GM21367 (cell line): ENCODE results near the gene PCSK6.

Experiments
- ATAC-seq: cut with Tn5 transposase; IDR thresholded peaks from one replicate; pipeline ENCODE4 v1.9.1; 2021; ENCODE audit not compliant: unreplicated experiment

The PCSK6 gene

DNA sequence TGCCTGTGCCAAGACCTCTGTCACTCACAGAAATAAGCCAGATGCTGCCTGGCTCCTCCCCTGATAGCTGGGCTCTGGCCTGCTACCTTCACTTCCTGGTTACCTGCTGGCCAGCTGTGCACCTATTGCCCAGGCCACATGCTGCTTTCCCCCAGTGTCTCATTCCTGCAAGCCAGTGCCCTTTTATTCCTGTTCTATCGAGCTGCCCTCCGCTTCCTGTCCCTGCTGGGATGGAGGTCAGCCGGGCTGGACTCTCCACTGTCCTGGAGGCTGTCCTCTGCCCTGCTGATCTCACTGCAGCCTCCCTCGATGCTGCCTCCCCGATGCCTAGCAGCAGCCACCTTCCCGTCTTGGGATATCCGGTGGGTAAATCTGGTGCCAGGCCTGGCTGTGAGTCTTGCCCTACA, 157.4 kb downstream of the PCSK6 start:
- ATAC-seq: no peak

DNA sequence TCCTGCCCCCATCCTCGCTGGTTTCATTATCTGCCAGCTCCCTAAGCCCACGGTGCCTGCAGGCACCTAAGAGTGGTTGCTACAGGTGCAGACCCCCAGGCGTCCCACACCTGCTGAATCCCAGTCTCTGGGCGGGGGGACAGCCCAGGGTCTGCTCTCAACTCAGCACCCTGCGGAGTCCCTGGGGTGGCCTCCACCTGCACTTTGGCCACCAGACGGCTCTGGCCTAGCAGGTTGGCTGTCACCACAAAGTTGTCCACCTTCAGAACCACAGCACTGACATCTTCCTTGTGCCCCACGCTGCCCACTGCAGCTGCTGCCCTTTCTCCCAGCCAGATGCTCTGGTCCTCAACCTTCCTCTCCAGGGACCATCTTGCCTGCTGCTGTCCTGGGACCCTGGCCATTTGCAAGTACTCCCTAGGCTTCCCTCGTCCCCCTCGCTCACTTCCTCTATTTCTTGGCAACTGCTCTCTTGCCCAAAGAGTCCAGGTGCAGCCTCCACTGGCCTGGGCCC, 159.6 kb downstream of the PCSK6 start:
- no peak for ATAC-seq

DNA sequence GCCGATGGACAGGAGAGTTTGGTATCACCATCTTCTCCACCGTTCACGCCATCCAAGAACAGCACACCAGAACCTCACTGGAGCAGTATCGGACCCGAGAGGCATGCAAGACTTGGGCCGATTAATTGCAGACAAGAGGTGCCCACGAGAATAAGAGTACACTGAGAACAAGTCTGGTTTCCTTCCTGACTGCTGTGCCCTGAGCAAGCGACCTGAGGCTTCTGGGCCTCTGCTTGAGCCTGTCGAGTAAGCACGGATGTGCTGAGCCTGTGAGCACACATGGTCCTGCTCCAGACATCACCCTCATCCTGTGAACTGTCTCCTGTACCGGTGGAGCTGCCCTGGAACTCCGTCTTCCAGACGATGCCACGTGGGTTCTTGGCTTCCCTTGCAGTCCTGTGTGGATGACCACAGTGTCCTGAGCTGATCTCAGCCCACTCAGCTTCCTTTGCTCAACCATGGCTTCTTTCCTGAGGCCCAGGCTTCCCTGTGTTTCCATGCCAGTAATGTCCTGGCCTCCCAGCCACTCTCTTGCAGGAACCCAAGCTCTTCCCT, 160.1 kb downstream of the PCSK6 start:
- no peak for ATAC-seq

DNA sequence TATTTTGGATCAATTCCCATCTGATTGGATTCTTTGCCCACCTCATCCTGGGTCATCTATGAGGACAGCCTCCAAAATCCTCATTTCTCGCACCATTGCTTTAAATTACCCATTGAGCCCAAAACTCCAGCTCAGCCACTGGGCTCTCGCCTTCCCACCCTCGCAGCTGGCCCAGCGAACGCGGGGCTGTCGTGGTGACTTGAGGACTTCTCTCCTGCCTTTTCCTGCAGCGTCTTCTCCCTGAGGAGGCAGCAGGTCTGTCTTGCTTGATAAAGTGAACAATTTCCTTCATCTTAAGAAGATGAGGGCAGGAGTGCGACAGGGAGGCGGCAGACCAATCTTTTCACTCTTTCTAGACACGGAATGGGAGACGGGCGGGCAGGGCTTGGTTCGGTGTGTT, 161.5 kb downstream of the PCSK6 start:
- ATAC-seq: no peak

DNA sequence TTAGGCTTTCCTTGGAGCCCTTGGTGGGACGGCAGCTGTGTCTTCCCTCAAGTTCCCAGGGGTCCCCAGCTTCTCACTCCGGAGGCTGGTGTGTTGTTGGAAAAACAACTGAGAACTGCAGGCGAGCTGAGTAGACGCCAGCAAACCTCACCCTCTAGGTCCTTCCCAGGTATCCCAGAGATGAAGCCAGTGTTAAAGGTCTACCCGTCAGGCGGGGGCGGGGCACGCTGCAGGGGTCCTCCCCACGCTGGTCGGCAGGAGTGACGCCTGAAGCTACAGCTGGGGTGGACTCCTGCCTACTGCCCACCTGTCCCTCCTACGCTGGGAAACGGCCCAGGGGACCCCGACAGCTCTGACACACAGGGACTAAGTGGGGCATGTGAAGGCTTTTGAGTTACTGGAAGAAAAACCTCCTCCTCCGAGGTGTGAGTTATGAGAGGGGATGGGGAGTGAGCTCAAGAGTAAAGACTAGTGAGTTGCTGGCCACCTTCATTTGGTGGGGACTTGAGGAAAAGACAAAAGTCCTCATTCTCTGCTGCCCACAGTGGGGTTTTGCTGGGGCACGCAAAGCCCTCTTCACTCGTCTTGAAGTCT, 162.3 kb downstream of the PCSK6 start:
- no peak for ATAC-seq

DNA sequence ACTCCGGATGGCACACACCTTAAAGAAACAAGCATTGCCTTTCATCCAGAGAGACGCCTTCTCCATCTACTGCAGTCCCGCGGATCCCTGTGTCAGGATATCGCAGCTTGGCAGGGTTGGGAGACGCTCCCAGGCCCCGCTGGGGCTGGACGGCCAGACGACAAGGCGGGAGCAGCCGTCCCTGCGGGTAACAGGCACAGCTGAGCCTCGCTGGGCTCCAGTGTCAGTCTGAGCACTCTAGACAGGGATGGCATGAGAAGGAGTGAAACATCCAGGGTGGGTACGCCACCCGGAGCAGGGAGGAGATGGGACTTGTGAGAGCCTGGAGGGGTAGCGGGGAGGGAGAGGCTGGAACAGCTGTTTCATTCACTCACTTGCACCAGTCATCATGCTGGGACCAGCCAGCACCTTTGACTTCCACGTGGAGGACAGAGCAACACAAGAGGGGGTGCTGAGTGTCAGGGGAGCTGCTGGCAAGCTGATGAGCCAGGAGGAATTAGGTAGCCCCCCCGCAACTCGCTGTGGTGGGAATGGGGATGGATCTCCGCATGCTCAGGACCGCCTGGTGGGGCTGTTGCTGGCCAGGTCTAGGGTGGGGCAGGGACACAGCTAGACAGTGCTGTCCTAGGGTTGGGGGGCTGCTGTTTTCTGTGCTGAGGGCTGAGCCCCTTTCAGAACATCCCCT, 162.9 kb downstream of the PCSK6 start:
- ATAC-seq: no peak

DNA sequence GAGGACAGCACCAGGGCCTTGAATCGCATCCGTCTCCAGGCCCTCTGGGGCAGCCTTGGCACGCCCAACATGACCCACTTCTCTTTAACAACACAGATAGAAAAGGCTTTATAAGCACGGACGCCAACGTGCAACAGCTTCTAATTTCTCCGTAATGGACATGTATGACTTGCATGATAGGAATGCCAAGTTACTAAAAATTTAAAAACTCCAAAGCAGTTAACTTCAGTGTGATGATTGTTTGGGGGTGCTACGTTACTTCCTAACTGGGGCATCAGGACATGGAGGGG, 163.5 kb downstream of the PCSK6 start:
- no peak for ATAC-seq

DNA sequence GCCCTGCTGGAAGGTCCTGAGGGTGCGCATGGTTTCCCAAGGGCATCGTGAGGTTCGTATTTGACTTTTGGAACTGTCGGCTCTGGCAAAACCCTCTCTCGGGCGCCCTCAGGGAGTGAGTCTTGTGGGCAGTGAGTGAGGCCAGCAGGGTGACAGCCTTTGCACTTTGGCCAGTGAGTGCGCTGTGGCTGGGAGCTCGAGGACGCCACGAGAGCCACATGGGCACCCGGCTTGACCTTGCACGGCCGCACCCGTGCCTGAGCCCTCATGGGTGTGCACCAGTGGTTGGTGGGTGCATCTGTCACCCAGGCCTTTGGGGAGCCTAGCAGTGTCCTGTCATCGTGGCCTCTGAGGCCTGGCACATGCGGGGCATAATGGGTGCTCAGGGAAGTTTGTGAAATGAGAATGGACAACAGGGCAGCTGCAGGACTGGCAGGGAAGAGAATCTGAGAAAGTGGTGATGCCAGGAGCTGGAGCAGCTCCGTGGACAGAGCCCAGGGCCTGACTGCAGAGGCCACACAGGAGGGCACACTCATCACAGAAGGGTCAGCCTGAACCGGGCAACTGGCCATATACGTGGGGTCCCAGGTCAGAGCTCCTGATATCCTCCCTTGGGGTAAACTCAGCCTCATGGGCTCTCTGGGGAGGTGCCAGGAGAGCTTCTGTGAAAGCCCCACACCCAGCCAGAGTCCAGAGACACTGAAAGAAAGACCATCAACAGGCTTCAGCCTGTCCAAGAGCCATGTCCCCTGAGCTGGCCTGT, 164.1 kb downstream of the PCSK6 start:
- ATAC-seq: no peak

DNA sequence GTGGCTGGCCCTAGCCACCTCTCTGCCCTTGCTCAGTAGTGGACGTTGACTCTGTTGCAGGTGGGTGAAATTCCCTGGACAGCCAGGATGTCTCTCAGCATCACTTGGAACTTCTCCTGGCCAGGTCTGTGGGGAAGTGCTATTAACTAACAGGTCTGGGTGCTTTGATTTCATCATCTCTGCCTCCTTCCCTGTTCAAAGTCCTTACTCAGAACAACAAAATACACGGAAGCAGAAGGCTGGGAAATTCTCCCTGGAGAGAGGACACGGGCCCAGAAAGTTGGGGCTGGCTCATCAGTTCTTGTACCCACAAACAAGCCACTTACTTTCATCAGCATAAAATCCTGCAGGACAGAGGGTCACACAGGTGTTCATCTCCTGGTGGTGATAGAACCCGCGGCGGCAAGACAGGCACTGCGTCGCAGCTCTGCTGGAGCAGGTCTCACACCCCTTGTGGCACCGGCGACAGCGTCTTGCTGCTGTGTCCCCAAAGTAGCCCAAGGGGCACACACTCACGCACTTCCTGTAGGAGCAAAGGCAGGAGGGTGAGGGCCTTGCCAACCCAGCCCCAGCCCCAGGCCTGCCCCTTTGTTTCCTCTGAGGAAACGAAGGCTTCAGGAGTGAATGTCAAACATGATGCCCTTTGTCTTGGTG, 164.9 kb downstream of the PCSK6 start:
- no peak for ATAC-seq

DNA sequence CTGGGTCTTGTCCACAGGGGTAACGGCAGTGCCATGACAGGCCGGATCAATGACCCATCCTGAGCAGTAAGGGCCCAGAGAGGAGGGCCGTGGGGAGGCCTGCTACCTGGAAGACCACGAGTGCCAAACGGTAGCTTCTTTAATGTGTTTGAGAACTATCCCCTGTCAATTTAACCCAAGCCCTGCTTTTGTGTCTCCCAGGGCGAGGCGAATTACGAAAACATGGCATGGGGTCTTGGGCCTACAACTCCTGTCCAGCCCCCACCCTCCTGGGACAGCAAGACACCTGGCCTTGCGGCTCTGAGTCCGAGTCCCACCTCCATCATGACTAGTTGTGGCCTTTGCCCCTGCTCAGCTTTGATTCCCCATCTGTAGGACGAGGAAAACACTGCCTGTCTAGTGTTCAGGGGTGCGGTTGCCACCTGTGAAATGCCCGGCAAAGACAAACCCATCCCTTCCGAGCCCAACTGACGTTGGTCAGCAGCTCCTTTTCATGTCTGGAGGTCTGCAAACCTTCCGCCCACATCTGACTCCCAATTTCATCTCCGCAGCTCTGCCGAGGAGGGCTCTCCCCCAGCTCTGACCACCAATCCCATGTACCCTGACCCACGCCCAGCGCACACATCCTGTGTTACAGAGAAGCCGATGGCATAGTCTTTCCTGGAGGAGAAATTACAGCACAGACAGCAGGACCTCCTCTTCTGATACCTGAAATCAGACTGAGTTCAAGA, 165.5 kb downstream of the PCSK6 start:
- no peak for ATAC-seq

DNA sequence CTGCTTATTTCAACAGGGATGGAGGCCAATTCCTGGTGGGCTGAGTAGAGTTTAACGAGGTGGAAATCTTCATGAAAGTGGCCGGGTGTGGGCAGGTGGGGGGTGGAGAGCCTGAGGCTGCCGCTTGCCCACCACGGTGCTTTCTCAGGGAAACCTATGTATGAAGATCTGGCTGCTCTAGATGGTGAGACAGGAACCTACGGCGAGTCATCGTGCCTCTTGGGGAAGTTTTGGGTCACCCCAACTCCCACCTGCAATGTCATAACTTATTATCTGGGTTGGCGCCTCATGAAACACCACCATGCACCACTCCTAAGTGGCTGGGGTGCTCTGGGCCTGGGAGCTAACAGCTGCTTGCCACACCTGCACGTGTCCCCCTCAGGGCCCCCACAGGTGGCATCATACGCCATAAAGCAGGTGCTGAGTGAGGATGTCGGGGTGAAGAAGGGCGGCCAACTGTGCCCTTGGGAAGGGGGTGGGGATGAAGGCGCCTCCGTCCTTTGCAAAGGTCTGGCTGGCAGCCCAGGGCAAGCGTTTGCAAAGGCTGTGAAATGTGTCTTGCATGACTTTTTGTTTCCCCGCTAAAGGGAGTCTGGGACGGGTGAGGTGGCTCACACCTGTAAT, 166.5 kb downstream of the PCSK6 start:
- no peak for ATAC-seq

DNA sequence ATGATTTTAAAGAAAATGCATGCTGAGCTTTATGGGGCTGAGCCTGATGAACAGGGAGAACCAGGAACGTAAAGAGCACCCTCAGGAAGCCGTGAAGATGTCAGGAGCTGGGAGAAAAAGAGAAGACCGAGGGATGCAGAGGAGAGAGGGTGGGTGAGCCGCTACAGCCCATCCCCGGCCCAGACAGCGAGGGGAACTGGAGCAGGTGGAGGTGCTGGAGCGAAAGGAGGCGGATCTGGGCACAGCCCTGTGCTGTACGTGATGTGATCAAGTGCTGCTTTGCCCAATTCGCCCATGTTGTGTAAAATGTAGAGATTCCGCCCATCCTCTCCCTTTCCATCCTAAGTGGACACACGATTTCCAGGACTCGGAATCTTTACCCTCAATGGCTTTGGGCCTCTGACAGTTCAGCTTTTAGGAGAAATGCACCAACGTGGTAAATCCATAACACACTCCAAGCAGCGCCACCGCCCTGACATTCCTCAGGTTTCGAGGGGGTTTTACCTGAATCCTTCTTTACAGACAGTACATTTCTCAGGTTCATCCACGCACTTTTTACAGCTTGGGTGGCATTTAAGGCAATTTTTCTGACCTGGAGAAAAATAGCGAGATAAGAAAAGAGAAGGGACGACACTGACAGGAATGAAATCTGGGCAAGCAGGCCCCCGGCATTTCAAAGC, 167.4 kb downstream of the PCSK6 start:
- ATAC-seq: no peak

DNA sequence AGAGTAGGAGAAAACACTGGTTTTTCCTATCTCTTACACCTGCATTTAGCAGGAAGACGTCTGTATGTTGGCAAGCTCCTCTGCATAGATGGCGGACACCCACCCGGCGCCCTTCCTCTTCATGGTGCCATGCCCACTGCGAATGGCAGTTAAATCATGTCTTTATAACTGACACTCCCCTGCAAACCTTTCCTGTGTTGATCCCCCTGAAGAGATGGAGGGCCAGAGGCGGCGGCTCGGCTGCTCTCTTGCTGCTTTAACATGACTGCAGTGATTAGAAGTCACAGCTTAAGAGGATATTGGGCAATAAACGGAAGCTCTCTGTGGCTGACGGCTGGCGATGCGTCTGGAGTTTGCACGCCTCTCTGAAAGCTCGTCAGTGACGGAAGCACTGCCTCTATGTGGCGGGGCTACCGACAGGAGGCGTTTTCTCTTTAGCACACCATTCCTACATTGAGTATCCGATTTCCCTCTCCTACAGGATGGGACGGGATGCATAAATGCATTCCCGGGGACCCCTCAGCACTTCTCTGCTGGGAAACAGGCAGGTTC, 168.9 kb downstream of the PCSK6 start:
- peak; percentile 76 for ATAC-seq

DNA sequence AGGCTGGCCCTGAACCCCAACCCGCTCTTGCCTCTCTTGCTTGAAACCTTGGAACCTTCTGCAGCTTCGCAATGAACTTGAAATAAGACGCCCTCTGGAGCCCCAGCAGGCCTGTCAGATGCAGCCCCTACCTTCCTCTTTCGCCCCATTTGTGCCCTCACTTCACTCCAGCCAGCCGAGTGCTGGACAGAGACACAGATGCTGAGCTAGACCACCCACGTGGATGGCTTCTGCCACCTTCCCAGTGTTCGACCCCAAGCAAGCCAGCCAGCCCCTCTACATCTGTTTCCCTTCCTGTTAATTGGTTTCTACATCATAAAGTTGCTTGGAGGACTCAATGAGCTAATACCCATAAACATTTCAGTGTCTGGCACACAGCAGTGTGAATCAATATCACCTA, 170.7 kb downstream of the PCSK6 start:
- ATAC-seq: no peak

DNA sequence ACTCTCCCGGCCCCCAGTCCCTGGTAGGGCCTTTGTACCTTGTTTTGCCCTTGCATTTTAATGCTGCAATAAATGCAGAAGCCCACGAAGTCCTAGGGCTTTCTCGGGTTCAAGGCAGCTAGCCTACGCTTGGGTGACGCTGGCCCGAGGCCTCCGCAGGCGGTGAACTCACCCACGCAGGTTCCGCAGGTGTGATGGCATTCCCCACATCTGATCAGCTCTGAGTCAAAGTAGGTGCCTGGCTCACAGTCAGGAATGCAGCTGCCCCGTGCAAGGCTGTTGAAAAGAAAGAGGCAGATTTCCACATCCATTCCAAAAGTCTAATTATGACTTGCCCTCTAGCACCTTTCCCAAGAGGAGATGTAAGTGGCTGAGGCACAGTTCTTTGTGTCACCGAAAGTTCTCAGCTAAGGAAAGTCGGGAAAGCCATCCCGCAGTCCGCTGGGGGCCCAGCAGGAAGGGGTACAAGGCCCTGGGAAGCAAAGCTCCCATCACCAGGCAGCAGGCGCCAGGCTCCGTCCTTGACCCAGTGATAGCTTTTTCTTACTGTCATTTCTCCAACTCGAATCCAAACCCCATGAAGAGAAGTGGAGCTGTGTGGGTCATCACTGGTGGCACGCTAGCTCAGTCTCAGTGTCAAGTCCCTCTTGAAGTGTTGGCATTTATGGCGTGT, 171.2 kb downstream of the PCSK6 start:
- ATAC-seq: no peak

DNA sequence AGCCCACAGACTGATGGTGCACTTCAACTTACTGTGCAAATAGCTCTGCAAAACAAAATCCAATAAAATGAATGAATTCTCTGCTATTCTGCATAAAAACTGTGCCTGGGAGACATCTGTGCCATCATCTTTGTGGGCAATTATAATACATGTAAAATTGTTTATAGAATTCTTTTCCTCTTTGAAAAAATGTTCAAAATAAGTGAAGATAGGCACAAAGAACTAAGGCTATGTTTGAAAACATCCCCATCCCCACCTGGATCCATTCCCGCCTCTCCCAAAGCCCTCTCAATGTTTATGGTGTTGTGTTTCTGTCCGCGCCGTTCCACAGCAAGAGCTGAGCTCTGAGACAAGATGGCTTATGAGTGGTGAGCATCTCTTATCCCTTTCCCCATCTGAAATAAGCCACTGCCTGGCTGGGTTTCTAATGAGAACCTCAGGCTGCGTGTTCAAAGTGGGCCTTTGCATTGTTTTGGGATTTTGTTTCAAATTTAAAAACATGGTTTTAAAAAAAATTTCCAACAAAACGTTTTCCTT, 172.1 kb downstream of the PCSK6 start:
- no peak for ATAC-seq

DNA sequence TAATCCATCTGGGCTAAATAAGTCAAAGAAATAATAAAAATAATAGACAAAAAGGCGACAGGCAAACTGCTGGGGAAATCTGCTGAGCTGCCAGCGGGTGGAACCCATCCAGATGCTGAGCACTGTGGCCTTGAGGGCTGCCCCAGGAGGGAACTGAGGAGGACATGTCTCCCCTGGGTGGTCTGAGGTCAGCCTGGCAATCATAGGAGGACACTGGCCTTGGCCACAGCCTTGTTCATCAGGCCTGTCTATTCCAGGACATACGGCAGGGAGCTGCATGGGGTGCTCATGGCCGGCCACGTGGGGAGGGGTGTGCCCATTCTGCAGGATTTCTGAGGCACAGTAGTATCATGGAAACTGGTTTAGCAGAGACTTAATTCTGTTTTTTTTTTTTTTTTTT, 173.0 kb downstream of the PCSK6 start:
- no peak for ATAC-seq

DNA sequence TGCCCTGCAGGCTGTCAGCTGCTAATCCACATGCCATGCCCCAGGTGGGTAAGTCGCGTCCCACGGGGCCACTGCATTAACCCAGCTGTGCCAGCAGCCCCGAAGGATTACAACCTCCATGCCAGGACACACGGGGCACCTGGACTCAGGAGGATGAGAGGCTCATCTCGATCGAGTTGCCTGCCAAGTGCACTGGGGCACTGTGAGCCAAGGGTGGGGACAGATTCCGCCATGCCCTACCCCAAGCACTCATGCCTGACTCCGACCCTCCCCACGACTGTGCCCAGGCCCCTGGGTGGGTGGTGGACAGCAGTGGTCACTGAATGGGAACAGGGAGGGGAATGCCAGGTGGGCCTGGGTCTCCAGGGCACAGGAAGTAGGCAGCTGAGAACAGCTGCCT, 173.8 kb downstream of the PCSK6 start:
- ATAC-seq: no peak
